PC-3 (cell line): Measurements from ENCODE around the gene PLA2G12A. TPM values are rescaled to one million over a fixed set of nuclear protein-coding genes. Genes with fewer than 3 reads are reported as not detected.

Source experiments
- ATAC-seq: fragments of 200-7000 bp; cut with Tn5 transposase; 2 replicates; pipeline ENCODE4 v1.9.1; 2020; ENCODE audit warnings: mild to moderate bottlenecking, moderate library complexity
- BruUV-seq: library from RNA; stranded (reverse); fragments of 400-500 nt; replicated peaks from 2 replicates; lab custom pipeline; 2021; lab: Mats Ljungman, UMichigan
- CTCF ChIA-PET: fragments of 300-600 bp; sonication (Branson Sonifier 250); formaldehyde crosslinking; loops from one replicate; lab custom pipeline; 2022; ENCODE audit warnings: antibody characterized with exemption; lab: Charles Lee
- POLR2A ChIA-PET: fragments of 300-600 bp; sonication (Branson Sonifier 250); formaldehyde crosslinking; loops from one replicate; lab custom pipeline; 2022; ENCODE audit warnings: antibody characterized with exemption; ENCODE audit not compliant: unreplicated experiment; lab: Charles Lee
- DNase-seq: peaks from one replicate; pipeline ENCODE4 v3.0.0-alpha.2; 2015
- H2AFZ ChIP-seq: fragments of 300-600 bp; sonication (generic); 2 replicates; pipeline ENCODE4 v1.6.0; 2016; ENCODE audit warnings: antibody characterized with exemption, low read length
- H3F3A ChIP-seq: fragments of 300-600 bp; sonication (generic); one replicate; pipeline ENCODE4 v1.6.0; 2017; ENCODE audit warnings: antibody characterized with exemption, low read length, control low read depth, mild to moderate bottlenecking; ENCODE audit not compliant: unreplicated experiment
- H3K27ac ChIP-seq: fragments of 300-600 bp; sonication (generic); 2 replicates; pipeline ENCODE4 v1.5.1; 2016; ENCODE audit warnings: mild to moderate bottlenecking, low read length
- H3K27me3 ChIP-seq: fragments of 300-600 bp; sonication (generic); 2 replicates; pipeline ENCODE4 v1.6.1; 2016; ENCODE audit warnings: low read length, mixed read lengths
- H3K36me3 ChIP-seq: fragments of 300-600 bp; sonication (generic); 2 replicates; pipeline ENCODE4 v1.6.1; 2016; ENCODE audit warnings: low read depth, mixed run types, low read length, mixed read lengths
- H3K4me1 ChIP-seq: fragments of 300-600 bp; sonication (generic); 2 replicates; pipeline ENCODE4 v1.5.1; 2016; ENCODE audit warnings: low read length; ENCODE audit not compliant: insufficient read depth
- H3K4me2 ChIP-seq: fragments of 300-600 bp; sonication (generic); 2 replicates; pipeline ENCODE4 v1.6.0; 2016; ENCODE audit warnings: low read length
- H3K4me3 ChIP-seq: fragments of 300-600 bp; sonication (generic); 2 replicates; pipeline ENCODE4 v1.5.1; 2016; ENCODE audit warnings: mild to moderate bottlenecking, low read length, mixed read lengths
- H3K79me2 ChIP-seq: fragments of 300-600 bp; sonication (generic); 2 replicates; pipeline ENCODE4 v1.6.1; 2017; ENCODE audit warnings: low read length, mixed read lengths
- H3K9ac ChIP-seq: fragments of 300-600 bp; sonication (generic); 2 replicates; pipeline ENCODE4 v1.6.0; 2016; ENCODE audit warnings: mild to moderate bottlenecking, low read length
- H3K9me2 ChIP-seq: fragments of 300-600 bp; sonication (generic); replicated peaks from 2 replicates; pipeline ENCODE4 v1.6.1; 2016; ENCODE audit warnings: mixed run types, low read length, mixed read lengths
- H3K9me3 ChIP-seq: fragments of 300-600 bp; sonication (generic); 2 replicates; pipeline ENCODE4 v1.6.1; 2016; ENCODE audit warnings: low read length, mixed read lengths
- H4K20me1 ChIP-seq: fragments of 300-600 bp; sonication (generic); 2 replicates; pipeline ENCODE4 v1.6.1; 2016; ENCODE audit warnings: low read length, mixed read lengths
- EZH2 ChIP-seq: fragments of 300-600 bp; sonication (generic); IDR thresholded peaks from one replicate; pipeline ENCODE4 v1.6.1; 2017; ENCODE audit warnings: antibody characterized with exemption, mild to moderate bottlenecking, low read length; ENCODE audit not compliant: unreplicated experiment
- EZH2phosphoT487 ChIP-seq: fragments of 300-600 bp; sonication (generic); IDR thresholded peaks from 2 replicates; pipeline ENCODE4 v1.6.1; 2018; ENCODE audit warnings: mild to moderate bottlenecking, antibody characterized with exemption, low read length, borderline replicate concordance
- intact Hi-C: fragments of 100-400 bp; cut with micrococcal nuclease; formaldehyde crosslinking; loops from 2 replicates; pipeline ENCODE4 v1.9.0; 2023
- total RNA-seq: library from RNA; depleted of rRNA; stranded (reverse); fragments of >200 nt; gene quantifications from 2 replicates; pipeline ENCODE4 v1.2.3, GENCODE V29; 2014
- TF ChIP-seq, protein P1 (sequence below): fragments of 300-600 bp; sonication (generic); conservative IDR thresholded peaks from 2 replicates; pipeline ENCODE4 v1.5.1; 2017; ENCODE audit warnings: antibody characterized with exemption, low read depth, mild to moderate bottlenecking, low read length

Gene PLA2G12A
- total RNA-seq, 1 experiment from 2014 or later, result 51.6 TPM

GRCh38 chr4:109746728-109747127 lies 16.9 kb upstream of the PLA2G12A start:
- BruUV-seq, result no TSS peak
- H3K27me3 ChIP-seq, result no peaks in the 10 kb centered on the region
- intact Hi-C loops, result no loop called here

GRCh38 chr4:109745830-109746229 lies 16.0 kb upstream of the PLA2G12A start:
- no peak for DNase-seq
- H3F3A ChIP-seq, result no peaks in the 10 kb centered on the region
- no peak overlapping the region for H3K4me2 ChIP-seq
- ATAC-seq, result no peak
- no peaks in the 10 kb centered on the region for H3K9me3 ChIP-seq
- no peaks in the 10 kb centered on the region for H3K27me3 ChIP-seq
- no peaks in the 10 kb centered on the region for H3K79me2 ChIP-seq
- H3K36me3 ChIP-seq, result no peaks in the 10 kb centered on the region
- CTCF ChIA-PET, result no interaction called here
- POLR2A ChIA-PET, result no interaction called here
- no peak overlapping the region for H3K27ac ChIP-seq
- no peaks in the 10 kb centered on the region for H3K4me1 ChIP-seq
- no peak overlapping the region for H3K4me3 ChIP-seq
- no peaks in the 10 kb centered on the region for H4K20me1 ChIP-seq
- intact Hi-C loops, result no loop called here
- H3K9ac ChIP-seq, result no peak overlapping the region
- no TSS peak for BruUV-seq
- TF ChIP-seq, protein P1, sequence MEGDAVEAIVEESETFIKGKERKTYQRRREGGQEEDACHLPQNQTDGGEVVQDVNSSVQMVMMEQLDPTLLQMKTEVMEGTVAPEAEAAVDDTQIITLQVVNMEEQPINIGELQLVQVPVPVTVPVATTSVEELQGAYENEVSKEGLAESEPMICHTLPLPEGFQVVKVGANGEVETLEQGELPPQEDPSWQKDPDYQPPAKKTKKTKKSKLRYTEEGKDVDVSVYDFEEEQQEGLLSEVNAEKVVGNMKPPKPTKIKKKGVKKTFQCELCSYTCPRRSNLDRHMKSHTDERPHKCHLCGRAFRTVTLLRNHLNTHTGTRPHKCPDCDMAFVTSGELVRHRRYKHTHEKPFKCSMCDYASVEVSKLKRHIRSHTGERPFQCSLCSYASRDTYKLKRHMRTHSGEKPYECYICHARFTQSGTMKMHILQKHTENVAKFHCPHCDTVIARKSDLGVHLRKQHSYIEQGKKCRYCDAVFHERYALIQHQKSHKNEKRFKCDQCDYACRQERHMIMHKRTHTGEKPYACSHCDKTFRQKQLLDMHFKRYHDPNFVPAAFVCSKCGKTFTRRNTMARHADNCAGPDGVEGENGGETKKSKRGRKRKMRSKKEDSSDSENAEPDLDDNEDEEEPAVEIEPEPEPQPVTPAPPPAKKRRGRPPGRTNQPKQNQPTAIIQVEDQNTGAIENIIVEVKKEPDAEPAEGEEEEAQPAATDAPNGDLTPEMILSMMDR, result no peak
- TF ChIP-seq EZH2phosphoT487, result no peak
- no peak for TF ChIP-seq EZH2
- H2AFZ ChIP-seq, result no peak overlapping the region
- no peaks in the 10 kb centered on the region for H3K9me2 ChIP-seq

More at GRCh38 chr4:109746728-109747127, 16.9 kb upstream of the PLA2G12A start:
- no peak for DNase-seq
- H2AFZ ChIP-seq, result no peak overlapping the region
- no peaks in the 10 kb centered on the region for H3F3A ChIP-seq
- H3K4me2 ChIP-seq, result no peak overlapping the region
- TF ChIP-seq EZH2 (no peak), EZH2phosphoT487 (no peak)
- TF ChIP-seq, protein P1, result no peak
- no peaks in the 10 kb centered on the region for H3K9me3 ChIP-seq
- H3K36me3 ChIP-seq, result no peaks in the 10 kb centered on the region
- ATAC-seq, result no peak
- no peak overlapping the region for H3K9ac ChIP-seq
- no peaks in the 10 kb centered on the region for H3K9me2 ChIP-seq
- no peaks in the 10 kb centered on the region for H3K4me1 ChIP-seq
- no peak overlapping the region for H3K27ac ChIP-seq
- POLR2A ChIA-PET, result no interaction called here
- H3K4me3 ChIP-seq, result no peak overlapping the region
- H3K79me2 ChIP-seq, result no peaks in the 10 kb centered on the region
- CTCF ChIA-PET, result no interaction called here
- H4K20me1 ChIP-seq, result no peaks in the 10 kb centered on the region

- intact Hi-C loops, result no loop called here
- DNase-seq (no peak), ATAC-seq (no peak)
- Histone ChIP-seq H3K4me3 (no peak overlapping the region), H3K9me2 (no peaks in the 10 kb centered on the region), H3K4me2 (no peak overlapping the region), H4K20me1 (no peaks in the 10 kb centered on the region), H3K9ac (no peak overlapping the region), H3K36me3 (no peaks in the 10 kb centered on the region), H3K27ac (no peak overlapping the region), H3K27me3 (no peaks in the 10 kb centered on the region), H3F3A (no peaks in the 10 kb centered on the region), H3K4me1 (no peaks in the 10 kb centered on the region), H3K79me2 (no peaks in the 10 kb centered on the region), H2AFZ (no peak overlapping the region), H3K9me3 (no peaks in the 10 kb centered on the region)
- ChIA-PET CTCF (no interaction called here), POLR2A (no interaction called here)
- no peak for TF ChIP-seq EZH2
- TF ChIP-seq, protein P1, result no peak
- no TSS peak for BruUV-seq
Observed at GRCh38 chr4:109739547-109739946, 9.7 kb upstream of the PLA2G12A start.
